ENCODE results near the gene MTMR3. TPM values are rescaled to one million over a fixed set of nuclear protein-coding genes. Genes with fewer than 3 reads are reported as not detected.

MTMR3 gene
- total RNA-seq, 1 experiment from 2014 or later: 27.0 TPM

GRCh38 chr22:29945435-29945834, 62.5 kb downstream of the MTMR3 start:
- BruUV-seq (replicated peaks): no TSS peak
- H3K9me3 ChIP-seq (ENCODE audit: control insufficient read depth in 1 of 2, insufficient read depth in 1 of 2, low read depth in 1 of 2, low read length in 2 of 2): peaks cover 5 to 6% of the 10 kb centered on the region in 2 experiments; a peak in 2 of 4 replicates
- DNase-seq (ENCODE audit: low read depth, low spot score) (no peak), ATAC-seq (no peak)
- peaks cover 0 to 4% of the 10 kb centered on the region in 2 experiments; a peak in 1 of 4 replicates for H3K4me1 ChIP-seq (ENCODE audit: control insufficient read depth in 1 of 2, insufficient read depth in 2 of 2, low read length in 2 of 2)
- H3K4me2 ChIP-seq (ENCODE audit: low read length): no peak overlapping the region
- intact Hi-C loops (cut with micrococcal nuclease): no loop called here
- H3K79me2 ChIP-seq (ENCODE audit: insufficient read depth, low read length): peaks cover 23% of the 10 kb centered on the region
- ChIA-PET CTCF (no interaction called here), RAD21 (ENCODE audit: low non-redundant PET in 1 of 2, low total read pairs in 2 of 2, uncharacterized antibody in 2 of 2, unreplicated experiment in 2 of 2) (no interaction called here), POLR2A (no interaction called here)
- no peak overlapping the region for H3K27ac ChIP-seq (ENCODE audit: low read depth, low read length)
- H3K9me2 ChIP-seq (ENCODE audit: insufficient read depth): no peaks in the 10 kb centered on the region
- no peak overlapping the region for H3K4me3 ChIP-seq (replicated peaks in 1 of 2; ENCODE audit: low read depth in 1 of 2, low read length in 2 of 2)
- H3K27me3 ChIP-seq (ENCODE audit: insufficient read depth, low read length): no peaks in the 10 kb centered on the region
- no peaks in the 10 kb centered on the region for H4K20me1 ChIP-seq (ENCODE audit: insufficient read depth)
- no peak overlapping the region for H2AFZ ChIP-seq (ENCODE audit: low read depth, low read length, poor library complexity, severe bottlenecking)
- no peaks in the 10 kb centered on the region for H3K36me3 ChIP-seq (ENCODE audit: control insufficient read depth in 1 of 2, insufficient read depth in 2 of 2, low read length in 2 of 2)
- no peak overlapping the region for H3K9ac ChIP-seq (ENCODE audit: low read length)
- TF ChIP-seq POLR2A (IDR thresholded peaks at IDR 0.05; ENCODE audit: borderline replicate concordance, extremely low read depth, insufficient read depth, insufficient read length) (no peak), ZFX (IDR thresholded peaks at IDR 0.05) (no peak), TCF7L2 (IDR thresholded peaks at IDR 0.05; ENCODE audit: borderline replicate concordance, extremely low read depth, insufficient read depth, insufficient read length) (no peak)

- no peak overlapping the region for H2AFZ ChIP-seq (ENCODE audit: low read depth, low read length, poor library complexity, severe bottlenecking)
- H3K9me2 ChIP-seq (ENCODE audit: insufficient read depth): no peaks in the 10 kb centered on the region
- peaks cover under 1 to 4% of the 10 kb centered on the region in 2 experiments; a peak in 1 of 4 replicates for H3K4me1 ChIP-seq (ENCODE audit: control insufficient read depth in 1 of 2, insufficient read depth in 2 of 2, low read length in 2 of 2)
- intact Hi-C loops (cut with micrococcal nuclease): no loop called here
- peaks cover 5 to 6% of the 10 kb centered on the region in 2 experiments; a peak in 2 of 4 replicates for H3K9me3 ChIP-seq (ENCODE audit: control insufficient read depth in 1 of 2, insufficient read depth in 1 of 2, low read depth in 1 of 2, low read length in 2 of 2)
- RAD21 ChIA-PET (ENCODE audit: low non-redundant PET in 1 of 2, low total read pairs in 2 of 2, uncharacterized antibody in 2 of 2, unreplicated experiment in 2 of 2): interaction anchor here in 1 of 2 experiments (0.6 kb wide), 1 partner anchor 24 kb away, joined by 3 read pairs; no protein-coding TSS in a partner anchor
- H3K9ac ChIP-seq (ENCODE audit: low read length): no peak overlapping the region
- no peaks in the 10 kb centered on the region for H4K20me1 ChIP-seq (ENCODE audit: insufficient read depth)
- peaks cover 24% of the 10 kb centered on the region for H3K79me2 ChIP-seq (ENCODE audit: insufficient read depth, low read length)
- DNase-seq (ENCODE audit: low read depth, low spot score): no peak
- CTCF ChIA-PET: no interaction called here
- no peak overlapping the region for H3K4me3 ChIP-seq (replicated peaks in 1 of 2; ENCODE audit: low read depth in 1 of 2, low read length in 2 of 2)
- H3K4me2 ChIP-seq (ENCODE audit: low read length): no peak overlapping the region
- no peaks in the 10 kb centered on the region for H3K36me3 ChIP-seq (ENCODE audit: control insufficient read depth in 1 of 2, insufficient read depth in 2 of 2, low read length in 2 of 2)
- no peak for ATAC-seq
- no peaks in the 10 kb centered on the region for H3K27me3 ChIP-seq (ENCODE audit: insufficient read depth, low read length)
- no peak overlapping the region for H3K27ac ChIP-seq (ENCODE audit: low read depth, low read length)
- POLR2A ChIA-PET: no interaction called here
- BruUV-seq (replicated peaks): no TSS peak
- TF ChIP-seq CTCF (IDR thresholded peaks at IDR 0.05 in 2 of 3, conservative IDR thresholded peaks at IDR 0.05 in 1 of 3; ENCODE audit: borderline replicate concordance in 1 of 3, insufficient read depth in 1 of 3, low read depth in 2 of 3, low read length in 2 of 3) (no peak), CEBPB (IDR thresholded peaks at IDR 0.05; ENCODE audit: low read depth) (no peak), CBX3 (IDR thresholded peaks at IDR 0.05; ENCODE audit: low read depth) (no peak), EZH2phosphoT487 (IDR thresholded peaks at IDR 0.05; ENCODE audit: borderline replicate concordance) (no peak), SP1 (IDR thresholded peaks at IDR 0.05; ENCODE audit: low read depth) (no peak), YY1 (IDR thresholded peaks at IDR 0.05; ENCODE audit: extremely low read depth, insufficient replicate concordance, low read depth, low read length) (no peak), RAD21 (IDR thresholded peaks at IDR 0.05; ENCODE audit: low read depth) (no peak), ZBTB33 (IDR thresholded peaks at IDR 0.05; ENCODE audit: extremely low read depth, insufficient replicate concordance, low read length) (no peak), MAX (IDR thresholded peaks at IDR 0.05) (no peak), ELF1 (IDR thresholded peaks at IDR 0.05; ENCODE audit: borderline replicate concordance, low read depth) (no peak), JUND (IDR thresholded peaks at IDR 0.05) (no peak), FOSL1 (IDR thresholded peaks at IDR 0.05; ENCODE audit: low read depth) (no peak), ZFX (IDR thresholded peaks at IDR 0.05) (no peak), TCF7L2 (IDR thresholded peaks at IDR 0.05; ENCODE audit: borderline replicate concordance, extremely low read depth, insufficient read depth, insufficient read length) (no peak), SIN3A (IDR thresholded peaks at IDR 0.05; ENCODE audit: low read depth) (no peak), POLR2A (IDR thresholded peaks at IDR 0.05; ENCODE audit: borderline replicate concordance, extremely low read depth, insufficient read depth, insufficient read length) (no peak), POLR2AphosphoS5 (IDR thresholded peaks at IDR 0.05; ENCODE audit: low read depth, low read length) (no peak), ZNF274 (IDR thresholded peaks at IDR 0.05; ENCODE audit: low read depth, low read length) (no peak)
Measured at GRCh38 chr22:29946220-29946619, 63.2 kb downstream of the MTMR3 start.

Data from HCT116 (cell line).